Measurements from ENCODE around the gene ANGPT4.
"Not testable (repeated sequence)": the region's sequence is repeated elsewhere in the genome, so short reads cannot be mapped to it uniquely, and the experiment has no call there.

Gene ANGPT4

DNA sequence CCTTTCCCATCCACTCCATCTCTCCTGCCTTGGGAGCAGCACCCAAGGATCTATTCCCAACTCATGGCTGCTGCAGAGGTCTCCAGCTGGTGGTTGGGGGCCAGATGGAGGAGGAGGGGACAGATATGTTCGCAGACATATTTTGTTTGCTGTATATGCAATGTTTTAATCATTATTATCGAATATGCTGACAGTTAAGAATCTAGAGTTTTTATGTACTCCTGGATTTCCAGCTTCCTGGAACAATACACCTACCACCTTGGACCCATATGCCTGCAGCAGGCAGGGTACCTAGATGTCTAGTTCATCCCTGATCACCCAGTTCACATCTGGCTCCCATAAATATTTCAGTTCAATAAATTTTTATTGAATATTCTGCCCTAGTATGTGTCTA is 73.6 kb downstream of the ANGPT4 start:
- no peak for DNase-seq (ENCODE audit: low read depth)

DNA sequence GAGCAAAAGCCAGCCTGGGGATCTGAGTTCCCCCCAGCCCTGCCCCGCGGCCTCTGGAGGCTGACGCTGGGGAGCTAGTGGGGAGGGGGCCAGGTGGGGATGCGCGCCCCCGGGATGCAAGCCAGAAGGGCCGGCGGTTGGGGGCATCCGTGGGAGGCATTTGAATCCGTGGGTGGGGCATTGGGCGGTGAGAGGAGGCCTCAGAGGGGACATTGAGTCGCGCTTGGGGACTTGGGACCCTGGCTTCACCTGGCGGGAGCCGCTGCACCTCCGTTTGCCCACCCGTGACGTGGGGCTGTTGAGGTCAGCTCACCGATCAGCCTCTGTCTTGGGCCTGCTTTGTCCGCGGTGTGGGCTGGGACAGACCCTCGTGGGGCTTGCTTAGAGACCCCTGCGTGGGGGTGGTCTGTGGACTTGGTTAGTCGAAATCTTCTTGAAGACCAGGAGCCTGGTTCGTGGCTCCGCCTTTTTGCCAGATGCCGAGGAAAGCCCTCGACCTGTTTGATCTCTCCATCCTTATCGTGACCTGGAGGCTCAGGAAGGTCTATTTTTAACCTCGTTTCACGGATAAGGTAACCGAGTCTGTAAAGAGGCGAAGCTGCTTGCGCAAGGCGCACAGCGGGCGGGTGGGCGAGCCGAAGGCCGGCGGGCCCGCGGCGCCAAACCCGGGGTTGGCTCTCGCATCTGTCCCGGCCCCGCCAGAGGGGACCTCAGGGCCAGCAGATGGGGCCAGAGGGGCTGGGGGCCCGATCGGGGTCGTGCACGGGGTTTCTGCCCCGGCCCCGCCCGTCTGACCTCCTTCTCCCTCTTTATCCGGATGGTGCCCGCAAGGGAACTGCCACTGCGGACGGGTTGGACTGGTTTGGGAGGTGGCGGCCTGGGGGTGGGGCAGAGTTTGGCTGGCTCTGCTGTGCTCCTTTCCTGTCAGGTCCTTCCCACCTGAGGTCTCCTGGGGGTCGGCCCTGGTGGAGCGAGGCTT is 74.3 kb downstream of the ANGPT4 start:
- no peak for DNase-seq (ENCODE audit: low read depth)

DNA sequence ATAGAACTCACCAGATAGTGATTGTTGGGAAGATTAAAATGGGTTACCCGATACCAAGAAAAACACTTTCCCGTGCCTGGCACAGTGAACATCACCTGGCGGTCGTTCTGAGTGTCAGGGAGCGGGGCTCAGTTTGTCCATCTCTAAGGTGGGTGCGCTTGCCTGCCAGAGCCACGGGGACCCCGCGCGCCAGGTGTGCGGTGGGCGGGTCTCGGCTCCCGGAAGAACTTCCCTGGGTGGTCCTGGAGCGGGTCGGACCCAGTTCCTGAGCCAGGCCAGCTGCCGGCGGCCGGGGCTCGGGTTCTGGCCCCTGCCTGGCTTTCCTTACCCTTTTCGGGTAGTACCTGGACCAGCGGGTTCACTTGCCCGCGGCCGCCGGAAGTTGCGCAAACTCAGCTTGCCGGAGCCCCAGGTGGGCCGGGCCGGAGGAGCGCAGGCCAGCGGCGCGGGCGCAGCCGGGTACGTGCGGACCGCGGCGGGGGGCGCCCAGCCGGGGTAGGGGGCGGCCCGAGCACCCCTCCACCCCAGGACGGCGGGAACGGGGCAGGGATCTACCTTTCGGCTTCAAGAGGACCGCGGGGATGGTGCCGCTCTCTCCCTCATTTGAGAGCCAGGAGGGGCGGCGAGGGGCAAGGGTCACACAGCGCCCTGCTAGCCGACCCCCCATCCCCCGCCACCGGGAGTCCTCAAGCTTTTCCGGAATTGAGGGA is 75.1 kb downstream of the ANGPT4 start:
- DNase-seq (ENCODE audit: low read depth): peak; percentile 15

DNA sequence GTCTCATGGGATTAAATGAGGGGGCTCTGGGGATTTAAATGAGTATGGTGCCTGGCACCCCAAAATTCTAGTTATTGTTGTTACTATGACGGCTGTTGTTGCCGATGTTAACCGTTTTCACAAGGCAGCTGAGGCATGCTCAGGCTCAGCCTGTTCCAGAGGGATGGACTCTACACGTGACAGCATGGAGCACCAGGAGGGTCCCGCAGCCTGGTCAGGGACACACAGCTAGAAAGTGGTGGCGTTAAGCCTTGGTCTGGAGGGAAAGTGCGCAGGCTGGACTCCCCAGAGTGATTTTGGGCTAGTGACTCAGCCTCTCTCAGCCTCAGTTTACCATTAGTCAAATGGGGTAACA is 75.7 kb downstream of the ANGPT4 start:
- DNase-seq (ENCODE audit: low read depth): no peak

DNA sequence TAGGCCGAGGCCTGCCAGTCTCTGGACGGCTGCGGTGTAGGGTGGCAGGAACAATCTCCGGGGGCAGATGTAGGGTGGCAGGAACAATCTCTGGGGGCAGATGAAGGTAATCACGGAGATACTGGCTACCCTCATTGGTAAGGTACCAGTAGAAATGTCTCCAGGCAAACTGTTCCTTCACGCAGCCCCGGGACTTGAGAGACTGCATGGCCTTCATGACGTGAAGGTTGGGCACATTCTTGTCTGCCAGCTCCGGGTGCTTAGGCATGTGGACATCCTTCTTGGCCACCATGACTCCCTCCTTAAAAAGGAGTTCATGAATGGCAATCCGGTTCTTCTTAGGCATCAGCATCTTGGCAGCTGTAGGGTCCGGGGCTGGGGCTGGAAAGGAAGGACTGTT is 76.5 kb downstream of the ANGPT4 start:
- DNase-seq (ENCODE audit: low read depth): no peak

DNA sequence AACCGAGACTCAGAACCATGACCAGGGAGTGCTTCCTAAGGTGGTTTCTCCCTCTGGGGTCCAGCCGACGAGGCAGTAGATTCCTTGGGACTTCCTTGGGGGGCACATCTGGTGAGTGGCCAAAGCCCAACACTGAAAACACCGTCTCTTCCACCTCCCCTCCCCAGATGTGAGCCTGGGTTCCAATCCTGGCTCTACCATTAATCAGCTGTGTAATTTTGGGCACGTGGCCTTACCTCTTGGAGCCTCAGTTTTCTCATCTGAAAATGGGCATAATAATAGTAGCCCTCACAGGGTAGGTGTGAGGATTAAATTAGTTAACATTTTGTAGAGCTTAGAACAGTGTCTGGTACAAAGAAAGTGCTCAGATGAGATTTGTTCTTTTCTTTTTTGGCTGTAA is 77.1 kb downstream of the ANGPT4 start:
- no peak for DNase-seq (ENCODE audit: low read depth)

DNA sequence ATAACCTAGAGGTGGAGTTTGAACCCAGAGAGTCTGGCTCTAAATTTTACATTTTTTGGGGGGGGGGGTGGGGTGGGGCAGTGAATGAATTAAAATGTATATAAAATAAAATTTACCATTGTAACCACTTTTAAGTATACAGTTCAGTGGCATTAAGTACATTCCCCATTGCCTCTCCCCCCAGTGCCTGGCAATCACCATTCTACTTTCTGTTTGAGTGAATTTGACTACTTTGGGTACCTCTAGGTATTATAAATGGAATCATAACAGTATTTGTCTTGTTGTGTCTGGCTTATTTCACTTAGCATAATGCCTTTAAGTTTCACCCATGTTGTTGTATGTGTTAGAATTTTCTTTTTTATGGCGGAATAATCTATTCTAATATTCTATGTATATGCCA is 79.9 kb downstream of the ANGPT4 start:
- no peak for DNase-seq (ENCODE audit: low read depth)

DNA sequence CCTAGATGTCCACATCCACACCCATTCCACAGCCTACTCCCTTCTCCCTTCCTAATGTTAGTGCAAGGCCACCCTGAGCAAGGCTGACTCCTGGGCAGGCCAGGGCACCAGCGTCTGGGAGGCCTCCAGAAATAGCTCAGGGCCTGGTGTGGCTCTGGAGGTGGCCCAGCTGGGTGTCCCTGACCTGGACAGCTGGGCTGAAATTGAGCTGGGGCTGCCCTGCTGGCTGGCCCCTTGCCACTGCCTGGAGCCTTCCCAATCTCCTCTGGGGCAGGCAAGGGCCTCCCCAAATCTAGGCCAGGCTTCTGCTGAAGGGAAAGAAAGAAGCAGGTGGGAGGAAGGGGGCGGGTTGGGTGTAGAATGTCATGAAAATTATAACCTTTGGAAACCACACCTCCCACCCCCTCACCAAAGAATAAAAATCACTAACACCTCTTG is 80.5 kb downstream of the ANGPT4 start:
- no peak for DNase-seq (ENCODE audit: low read depth)

DNA sequence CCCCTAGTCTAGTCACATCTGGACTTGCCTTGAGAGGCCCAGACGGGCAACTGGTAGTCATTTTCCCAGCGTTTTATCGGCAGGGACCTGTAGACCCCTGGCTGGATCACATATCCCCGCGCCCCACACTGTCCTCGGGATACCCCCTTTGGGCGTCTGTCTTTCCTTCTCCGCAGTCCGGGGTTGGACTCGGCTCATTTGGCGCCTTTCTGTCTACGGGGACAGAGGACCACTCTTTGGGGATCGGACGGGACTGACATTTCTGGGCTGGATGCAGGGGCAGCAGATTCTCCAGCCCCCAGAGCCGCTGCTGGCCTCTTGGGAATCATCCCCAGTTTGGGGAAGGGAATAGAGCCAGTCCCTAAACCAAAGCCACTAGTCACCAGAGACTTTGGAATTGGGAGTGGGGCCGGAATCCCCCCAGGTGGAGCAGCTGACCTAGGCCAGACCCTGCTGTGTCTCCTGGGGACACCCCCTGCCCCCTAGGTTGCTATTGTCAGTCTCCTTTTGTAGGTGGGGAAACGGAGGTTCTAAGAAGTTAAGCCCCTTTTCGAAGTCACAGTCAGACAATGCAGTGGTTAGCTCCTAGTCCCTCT is 81.9 kb downstream of the ANGPT4 start:
- no peak for DNase-seq (ENCODE audit: low read depth)

DNA sequence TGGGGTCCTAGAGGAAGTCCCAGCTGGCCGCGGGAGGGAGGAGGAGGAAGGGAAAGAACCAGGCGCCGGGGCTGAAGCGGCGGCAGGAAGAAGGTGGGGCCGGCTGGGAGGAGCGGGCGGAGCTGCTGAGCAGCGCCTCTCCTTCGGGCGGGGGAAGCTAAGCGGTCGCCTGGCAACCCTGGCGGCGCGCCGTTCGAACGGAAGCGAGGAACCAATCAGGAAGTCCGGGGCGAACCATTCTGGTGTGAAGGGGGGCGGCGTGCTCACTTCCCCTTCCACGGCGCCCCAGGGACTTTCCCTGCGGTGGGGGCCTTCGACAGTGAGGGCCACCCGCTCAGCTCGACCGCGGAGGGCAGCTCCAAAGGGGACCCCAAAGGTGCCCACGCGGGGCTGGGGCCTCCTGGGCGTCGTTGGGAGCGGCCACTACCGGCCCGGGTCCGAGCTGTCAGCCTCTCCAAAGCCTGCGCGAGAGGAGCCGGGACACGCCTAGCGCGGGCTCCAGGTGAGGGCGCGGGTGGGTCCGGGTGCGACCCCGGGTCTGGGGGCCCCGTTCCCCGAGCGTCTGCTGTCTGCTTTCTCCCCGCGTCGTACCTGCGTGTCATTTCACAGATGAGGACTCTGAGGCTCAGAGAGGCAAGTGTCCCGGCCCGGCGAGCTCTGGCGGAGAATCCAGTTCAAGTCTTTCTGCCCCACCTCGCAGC is 82.5 kb downstream of the ANGPT4 start, which contains the start of gene FAM110A:
Gene FAM110A, plus strand, starts transcription at position 266 of the 701 bp plus-strand sequence. CDS start 11,090 bp downstream, outside the sequence.
- DNase-seq (ENCODE audit: low read depth): peak; percentile 90

DNA sequence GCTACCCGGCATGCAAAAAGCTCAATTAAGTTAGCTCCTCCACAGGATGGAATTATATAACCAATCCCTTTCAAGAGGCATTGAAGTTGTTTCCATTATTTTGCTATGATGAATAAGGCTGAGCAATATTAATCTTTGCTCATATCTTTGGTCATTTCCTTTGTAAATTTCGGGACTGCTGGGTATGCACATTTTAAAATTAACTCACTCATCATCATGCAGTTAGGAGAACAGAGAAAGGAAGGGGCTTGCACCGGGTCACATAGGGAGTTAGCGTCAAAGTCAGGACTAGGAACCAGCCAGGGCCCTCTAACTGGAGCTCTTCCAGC is 83.0 kb downstream of the ANGPT4 start:
- no peak for DNase-seq (ENCODE audit: low read depth)

DNA sequence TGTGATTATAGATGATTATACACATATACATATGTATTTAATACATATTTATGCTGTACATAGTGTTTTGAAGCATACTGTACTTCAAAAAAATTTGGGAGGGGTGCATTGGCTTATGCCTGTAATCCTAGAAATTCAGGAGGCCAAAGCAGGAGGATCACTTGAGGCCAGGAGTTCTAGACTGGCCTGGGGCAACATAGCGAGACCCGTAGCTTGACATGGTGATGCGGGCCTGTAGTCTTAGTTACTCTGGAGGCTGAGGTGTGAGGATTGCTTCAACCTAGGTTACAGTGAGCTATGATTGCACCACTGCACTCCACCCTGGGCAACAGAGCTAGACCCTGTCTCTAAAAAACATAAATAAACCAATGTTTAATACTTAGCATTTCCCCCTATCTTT is 84.2 kb downstream of the ANGPT4 start:
- no peak for DNase-seq (ENCODE audit: low read depth)

DNA sequence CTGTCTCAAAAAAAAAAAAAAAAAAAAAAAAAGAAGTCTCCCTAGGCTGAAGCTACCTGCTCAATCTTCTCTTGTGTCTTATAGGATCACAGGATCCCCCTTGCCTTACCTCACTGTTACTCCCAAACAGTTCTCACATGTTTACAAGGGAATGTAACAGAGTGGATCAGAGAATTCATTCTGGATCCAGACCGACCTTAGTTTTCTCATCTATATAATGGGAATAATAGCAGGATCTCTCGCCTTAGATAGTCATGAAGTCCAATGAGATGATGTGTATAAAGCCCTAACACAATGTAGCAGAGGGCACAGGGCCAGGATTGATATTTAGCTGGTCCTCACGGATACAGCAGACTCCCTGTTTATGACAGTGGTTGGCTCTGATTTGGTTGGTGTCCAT is 84.9 kb downstream of the ANGPT4 start:
- DNase-seq (ENCODE audit: low read depth): no peak

DNA sequence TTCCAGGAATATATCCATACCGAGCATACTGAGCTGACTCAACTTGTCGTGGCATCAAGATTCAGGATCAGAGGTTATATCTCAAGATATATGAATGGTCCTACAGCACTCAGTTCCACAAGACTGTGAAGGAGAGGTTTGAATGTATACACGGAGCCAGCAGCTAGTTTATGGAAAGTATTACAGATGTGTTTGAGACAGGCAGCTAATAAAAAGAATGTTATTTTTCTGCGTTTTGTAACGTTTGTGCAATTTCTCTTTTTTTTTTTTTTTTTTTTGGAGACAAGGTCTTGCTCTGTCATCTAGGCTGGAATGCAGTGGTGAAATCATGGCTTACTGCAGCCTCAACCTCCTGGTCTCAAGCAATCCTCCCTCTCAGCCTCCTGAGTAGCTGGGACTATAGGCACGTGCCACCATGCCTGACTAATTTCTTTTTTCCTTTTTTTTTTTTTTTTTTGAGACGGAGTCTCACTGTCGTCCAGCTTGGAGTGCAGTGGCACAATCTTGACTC is 86.1 kb downstream of the ANGPT4 start:
- DNase-seq (ENCODE audit: low read depth): peak; percentile 95

DNA sequence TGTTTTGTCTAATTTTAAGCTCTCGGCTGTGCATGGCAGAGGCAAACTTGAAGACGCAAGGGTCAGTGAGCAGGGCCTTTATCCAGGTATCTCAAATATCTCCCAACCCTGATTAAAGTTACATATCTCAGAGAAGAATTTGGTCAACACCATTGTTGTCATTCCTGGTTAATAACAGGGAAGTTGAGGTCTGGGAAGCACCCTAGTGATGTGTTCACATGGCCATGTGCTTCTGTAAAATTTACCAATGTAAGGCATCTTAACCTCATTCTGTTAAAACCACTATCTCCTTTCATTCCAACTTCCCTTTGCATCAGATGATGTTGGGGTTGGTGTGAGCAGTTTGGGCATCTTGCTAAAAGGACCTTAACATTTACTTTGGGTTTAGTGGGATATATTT is 86.6 kb downstream of the ANGPT4 start:
- peak; percentile 89 for DNase-seq (ENCODE audit: low read depth)

DNA sequence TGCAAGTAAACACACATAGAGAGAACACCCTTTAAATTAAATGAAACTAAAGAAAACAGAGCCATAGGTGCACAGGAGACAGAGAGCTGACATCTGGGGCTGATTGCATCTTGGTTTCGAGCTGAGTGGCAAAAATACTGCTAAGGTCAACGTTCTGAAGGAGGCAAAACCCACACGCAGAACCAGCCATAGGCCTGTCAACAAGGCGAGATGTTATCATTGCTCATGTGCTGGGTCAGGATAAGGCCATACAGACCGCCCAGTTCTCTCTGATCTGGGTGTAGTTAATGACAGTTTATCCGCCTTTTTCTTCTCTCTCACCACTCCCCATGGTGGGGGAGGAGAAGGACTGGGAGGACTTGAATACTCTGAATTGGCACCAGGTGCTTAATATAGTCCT is 87.1 kb downstream of the ANGPT4 start:
- peak; percentile 58 for DNase-seq (ENCODE audit: low read depth)

DNA sequence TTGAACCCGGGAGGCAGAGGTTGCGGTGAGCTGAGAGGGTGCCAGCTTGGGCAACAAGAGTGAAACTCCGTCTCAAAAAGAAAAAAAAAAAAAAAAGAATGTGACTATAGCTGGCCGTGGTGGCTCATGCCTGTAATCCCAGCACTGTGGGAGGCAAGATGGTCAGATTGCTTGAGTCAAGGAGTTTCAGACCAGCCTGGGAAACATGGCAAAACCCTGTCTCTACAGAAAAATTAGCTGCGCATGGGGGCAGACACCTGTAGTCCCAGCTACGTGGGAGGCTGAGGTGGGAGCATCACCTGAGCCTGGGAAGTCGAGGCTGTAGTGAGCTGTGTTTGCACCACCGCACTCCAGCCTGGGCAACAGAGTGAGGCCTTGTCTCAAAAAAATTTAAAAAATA is 88.2 kb downstream of the ANGPT4 start:
- DNase-seq (ENCODE audit: low read depth): not testable (repeated sequence)

DNA sequence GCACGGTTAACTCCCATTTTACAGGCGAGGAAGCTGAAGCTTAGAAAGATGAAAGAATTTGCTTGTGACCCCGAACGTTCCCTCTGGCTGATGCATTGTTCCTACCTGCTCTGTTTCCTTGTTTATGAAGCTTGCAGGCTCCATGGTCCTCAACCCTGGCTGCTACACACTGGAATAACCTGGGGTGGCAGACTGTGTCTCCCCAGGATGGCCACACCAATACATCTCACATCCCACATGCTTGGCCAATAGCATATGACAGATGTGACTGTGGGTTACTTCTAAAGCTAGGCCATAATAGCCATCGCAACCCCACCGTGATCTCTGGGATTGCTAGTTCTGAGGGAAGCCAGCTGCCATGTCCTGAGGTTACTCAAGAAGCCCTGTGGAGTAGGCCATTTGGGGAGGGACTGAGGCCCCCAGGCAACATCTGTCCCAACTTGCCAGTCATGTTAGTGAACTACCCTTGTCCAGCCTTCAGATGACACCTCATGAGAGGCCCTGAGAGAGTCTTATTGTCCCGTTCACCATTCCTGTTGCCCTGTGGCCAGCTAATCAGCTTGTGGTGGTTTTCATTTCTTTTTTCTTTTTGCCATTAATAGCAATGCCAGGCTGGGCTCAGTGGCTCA is 89.3 kb downstream of the ANGPT4 start:
- no peak for DNase-seq (ENCODE audit: low read depth)

DNA sequence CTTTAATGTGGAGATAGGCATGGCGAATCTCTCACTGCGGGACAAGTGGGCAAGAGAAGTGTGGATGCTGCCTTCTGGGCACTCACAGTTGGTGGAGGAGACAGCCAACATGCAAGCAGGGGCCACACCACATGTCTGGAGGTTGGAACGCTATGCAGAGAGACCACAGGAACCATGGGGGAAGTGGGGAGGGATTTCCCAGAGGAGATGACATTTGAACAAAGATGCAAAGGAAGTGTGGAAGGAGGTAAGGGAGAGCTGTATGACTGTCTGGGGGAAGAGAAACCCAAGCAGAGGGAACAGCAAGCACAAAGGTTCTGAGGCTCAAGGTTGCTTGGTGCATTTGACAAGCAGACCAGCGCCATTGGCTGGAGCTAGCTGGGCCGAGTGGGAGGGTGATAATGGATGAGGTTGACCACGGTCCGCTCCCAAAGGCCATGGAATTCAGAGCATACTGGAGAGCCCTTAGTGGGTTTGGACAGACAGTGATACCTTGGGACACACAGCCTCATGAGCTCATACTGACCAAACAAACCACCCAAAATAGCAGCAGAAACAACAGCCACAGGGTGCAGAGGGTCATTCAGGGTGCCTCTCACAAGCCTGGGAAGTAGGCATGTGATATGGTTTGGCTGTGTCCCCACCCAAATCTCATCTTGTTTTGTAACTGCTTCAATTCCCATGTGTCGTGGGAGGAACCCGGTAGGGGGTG is 90.3 kb downstream of the ANGPT4 start:
- DNase-seq (ENCODE audit: low read depth): no peak

DNA sequence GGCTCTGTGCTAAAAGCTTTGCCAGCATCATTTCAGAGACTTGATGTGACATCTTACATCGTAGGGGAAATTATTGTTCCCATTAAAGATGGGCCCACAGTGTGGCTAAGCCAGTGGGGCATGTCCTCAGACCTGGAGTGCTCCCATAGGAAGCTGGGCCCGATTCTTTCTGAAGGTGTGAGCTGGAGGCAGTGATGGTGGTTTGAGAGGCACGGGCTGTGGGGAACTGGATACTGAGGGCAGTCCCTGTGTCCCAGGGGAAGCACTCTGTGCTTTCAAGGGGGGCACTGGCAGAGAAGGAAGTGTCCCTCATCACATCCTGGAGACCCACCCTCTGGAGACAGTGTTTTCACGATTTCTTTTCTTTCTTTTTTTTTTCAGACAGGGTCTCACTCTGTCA is 91.2 kb downstream of the ANGPT4 start:
- DNase-seq (ENCODE audit: low read depth): no peak

DNA sequence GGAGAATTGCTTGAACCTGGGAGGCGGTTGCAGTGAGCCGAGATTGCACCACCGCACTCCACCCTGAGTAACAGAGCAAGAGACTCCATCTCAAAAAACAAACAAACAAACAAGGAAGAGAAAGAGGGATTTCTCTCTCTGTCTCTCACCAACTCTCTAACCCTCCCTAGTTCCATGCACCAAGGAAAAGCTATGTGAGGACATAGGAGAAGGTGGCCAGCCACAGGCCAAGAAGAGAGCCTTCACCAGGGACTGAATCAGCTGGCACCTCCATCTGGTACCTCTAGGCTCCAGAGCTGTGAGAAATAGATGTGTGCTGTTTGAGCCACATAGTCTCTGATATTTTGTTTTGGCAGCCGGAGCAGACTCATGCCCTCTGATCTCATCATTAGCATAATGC is 91.6 kb downstream of the ANGPT4 start:
- DNase-seq (ENCODE audit: low read depth): no peak

Measured in amniotic epithelial cell (primary cell).